HG02981 (cell line): ENCODE measurements around the gene TMEM181.
"Not testable (repeated sequence)": the region's sequence is repeated elsewhere in the genome, so short reads cannot be mapped to it uniquely, and the experiment has no call there.

Experiments used
- ATAC-seq: cut with Tn5 transposase; IDR thresholded peaks from one replicate; pipeline ENCODE4 v1.9.1; 2021; ENCODE audit warnings: mild to moderate bottlenecking, moderate library complexity; ENCODE audit not compliant: unreplicated experiment

Gene TMEM181

DNA sequence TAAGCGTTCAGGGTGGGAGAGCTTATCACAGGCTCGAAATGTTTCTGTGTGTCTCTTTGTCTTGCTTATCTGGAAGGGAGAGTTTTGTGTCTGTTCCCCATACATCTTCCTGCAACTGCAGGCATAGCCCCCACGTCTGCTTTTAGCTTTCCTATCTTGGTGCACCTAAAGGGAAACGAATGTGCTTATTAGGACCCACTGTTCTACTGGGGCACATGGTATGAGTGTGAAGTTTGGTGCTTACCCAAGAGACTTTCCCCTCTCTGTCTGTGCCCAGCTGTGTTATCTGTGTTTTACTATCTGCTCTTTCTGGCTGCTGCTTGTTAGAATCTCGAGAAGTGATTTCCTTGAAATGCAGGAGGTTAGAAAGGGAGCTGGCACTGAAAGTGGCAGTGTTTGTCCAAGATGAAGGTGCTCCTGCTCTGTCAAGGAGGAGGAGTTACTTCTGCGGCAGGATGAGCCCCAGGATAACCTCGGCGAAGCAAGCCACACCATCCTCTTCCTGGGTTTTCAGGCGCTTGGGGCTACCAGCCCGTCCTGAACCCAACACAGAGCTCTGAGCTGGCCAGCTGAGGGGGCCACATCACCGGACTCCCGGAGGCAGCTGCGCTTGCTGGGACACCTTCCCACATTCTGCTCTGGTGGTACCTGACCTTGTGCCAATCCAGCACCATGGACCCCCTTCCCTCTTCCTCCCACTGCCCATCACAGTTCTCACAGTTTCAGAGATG, 61.2 kb downstream of the TMEM181 start:
- no peak for ATAC-seq

DNA sequence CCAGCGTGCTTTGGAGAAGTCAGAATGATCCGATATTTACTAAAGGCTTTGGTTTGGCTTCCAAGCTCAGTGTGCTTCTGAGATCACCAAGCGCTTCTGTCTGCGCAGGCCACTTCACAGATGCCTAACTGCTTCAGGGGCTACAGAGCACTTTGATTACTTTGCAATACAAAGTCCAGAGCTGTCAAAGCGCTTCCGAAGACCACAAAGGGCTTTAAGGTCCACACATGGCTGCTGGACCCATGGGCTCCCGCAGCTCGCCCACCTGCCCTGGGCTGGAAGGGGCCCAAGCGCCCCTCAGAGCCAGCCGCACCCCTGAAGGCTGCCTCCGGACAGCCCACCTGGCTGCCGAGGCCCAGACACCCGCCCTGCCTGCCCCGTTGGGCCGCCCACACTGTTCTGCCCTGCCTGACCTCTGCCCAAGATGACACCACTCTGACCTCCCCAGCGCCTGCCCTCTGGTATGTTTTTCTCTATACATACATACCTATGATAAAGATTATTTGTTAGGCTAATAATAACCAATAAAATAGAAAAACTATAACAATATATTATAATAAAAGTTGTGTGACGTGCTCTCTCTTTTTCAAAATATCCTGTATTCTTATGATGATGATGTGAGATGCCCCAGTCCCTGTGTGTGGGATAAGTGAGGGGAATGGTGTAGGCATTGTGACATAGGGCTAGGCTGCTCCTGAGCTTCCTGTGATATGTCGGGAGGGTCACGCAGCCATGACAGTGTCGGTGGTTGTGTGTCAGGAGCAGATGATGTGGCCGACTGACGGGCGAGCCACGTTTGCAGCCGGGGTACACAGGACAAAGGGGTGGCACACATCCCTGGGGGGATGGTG, 62.0 kb downstream of the TMEM181 start:
- no peak for ATAC-seq

DNA sequence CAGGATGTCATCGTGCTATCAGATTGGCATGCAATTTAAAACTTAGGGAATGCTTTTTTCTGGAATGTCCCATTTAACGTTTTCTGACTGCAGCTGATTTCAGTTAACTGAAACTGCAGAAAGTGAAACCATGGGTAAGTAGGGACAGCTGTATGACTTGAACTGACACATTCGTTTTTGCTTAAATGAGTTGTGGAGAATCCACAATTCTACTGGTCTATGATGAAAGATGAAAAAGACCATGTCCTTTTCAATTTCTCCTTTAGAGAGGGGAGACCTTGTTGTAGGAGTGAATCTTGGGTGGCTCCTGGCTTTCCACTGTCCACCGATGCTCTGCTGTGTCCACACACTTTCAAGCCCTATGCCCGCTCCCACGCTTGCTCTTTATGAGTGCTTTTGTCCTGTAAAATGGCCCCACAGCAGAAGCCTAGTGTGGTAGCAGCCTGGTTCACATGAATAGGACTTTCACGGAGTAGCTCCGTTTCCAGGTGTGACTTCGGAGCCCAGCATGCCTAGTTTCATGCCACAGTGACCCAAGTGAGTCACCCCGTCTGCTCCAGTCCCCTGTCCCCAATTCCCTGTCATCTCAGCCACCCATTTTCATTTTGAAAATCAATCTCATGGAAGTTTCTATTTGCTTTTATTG, 62.8 kb downstream of the TMEM181 start:
- no peak for ATAC-seq

DNA sequence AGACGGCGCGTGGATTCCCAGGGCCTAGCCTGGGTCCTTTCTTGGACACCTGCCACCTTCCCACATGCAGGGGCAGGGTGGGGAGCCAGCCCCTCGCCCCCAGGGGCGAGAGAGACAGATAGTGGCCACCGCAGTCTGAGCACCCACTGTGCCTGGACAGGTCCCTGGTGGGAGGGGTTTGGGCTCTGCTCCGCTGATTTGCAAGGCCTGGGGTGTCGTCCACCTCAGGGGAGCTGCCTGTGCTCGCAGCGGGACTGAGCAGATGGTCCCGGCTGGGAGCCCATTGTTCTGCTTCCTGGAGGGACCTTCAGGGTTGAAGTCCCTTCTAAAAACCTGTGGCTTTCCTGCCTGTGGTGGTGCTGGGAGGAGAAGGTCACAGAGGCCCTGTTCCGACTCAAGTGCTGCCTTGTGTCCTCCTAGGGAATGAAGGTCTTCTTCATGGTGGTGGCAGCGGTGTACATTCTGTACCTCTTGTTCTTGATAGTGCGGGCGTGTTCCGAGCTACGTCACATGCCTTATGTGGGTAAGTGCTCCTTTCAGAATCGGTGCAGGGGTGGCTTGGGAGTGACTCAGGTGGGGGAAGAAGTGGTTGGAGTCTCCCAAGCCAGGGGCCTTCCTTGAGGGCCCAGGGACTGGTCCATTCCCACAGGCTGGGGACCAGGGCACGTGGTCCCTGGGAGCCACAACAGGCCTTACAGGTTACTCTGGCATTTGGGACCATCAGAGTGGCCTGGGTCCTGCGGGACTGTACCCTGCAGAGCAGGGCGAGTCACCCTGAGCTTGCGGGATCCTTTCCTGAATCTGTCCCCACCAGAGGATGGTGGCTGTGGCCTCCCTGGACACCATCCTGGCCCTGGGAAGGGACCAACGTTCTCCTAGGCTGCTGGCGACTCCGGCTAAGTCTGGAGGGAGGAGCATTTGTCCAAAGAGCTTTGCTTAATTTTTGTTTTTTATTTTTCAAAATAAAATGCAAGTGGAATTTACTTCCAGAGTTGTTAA, 65.1 kb downstream of the TMEM181 start:
- ATAC-seq, result no peak

DNA sequence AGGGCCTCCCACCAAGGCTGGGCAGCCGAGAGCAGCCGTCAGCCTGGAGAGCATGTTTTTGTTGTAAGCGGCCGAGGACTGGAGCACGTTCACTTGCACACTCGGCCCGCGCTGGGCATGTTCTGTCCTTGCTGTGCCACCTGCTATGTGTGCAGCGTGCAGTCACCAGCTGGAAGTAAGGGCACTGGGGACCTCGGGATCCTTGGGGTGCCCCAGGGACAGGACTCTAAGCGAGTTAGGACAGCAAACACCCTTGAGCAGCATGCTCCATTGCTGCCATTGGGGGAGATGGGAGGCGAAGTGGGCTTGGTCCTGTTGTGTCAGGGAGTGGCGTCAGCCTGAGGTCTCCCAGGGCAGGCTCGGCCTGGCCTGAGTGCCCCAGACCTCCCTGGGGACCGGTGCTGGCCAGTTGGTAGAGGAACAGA, 66.0 kb downstream of the TMEM181 start:
- ATAC-seq, result no peak

DNA sequence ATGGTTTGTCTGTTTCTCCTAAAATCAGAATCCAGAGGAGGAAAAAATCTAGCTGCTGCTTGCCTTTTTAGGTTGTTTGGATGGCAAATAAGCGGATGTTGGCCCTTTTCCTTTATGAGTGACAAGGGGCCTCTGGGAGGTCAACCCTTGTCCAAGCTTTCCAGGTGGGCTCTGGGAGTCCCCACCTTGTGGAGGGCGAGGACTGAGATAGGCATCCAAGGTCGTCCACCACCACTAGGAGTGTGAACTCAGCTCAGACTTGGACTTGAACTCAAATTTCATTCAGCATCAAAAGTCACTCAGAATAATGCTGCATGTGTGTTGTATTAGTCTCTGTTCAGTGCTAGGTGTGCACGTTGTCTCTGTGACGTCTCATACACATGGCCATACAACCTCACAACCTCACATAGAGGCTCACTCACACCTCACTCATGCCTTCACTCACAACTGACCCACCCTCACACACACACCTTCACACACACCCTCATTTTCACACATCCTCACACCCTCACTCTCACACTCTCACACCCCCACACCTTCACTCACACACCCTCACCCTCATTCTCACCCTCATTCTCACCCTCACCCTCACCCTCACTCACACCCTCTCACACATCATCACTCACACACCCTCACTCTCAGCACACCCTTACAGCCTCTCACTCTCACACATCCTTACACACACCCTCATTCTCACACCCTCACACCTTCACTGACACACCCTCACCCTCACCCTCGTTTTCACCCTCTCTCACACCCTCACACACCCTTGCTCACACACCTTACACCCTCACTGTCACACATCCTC, 66.7 kb downstream of the TMEM181 start:
- no peak for ATAC-seq

DNA sequence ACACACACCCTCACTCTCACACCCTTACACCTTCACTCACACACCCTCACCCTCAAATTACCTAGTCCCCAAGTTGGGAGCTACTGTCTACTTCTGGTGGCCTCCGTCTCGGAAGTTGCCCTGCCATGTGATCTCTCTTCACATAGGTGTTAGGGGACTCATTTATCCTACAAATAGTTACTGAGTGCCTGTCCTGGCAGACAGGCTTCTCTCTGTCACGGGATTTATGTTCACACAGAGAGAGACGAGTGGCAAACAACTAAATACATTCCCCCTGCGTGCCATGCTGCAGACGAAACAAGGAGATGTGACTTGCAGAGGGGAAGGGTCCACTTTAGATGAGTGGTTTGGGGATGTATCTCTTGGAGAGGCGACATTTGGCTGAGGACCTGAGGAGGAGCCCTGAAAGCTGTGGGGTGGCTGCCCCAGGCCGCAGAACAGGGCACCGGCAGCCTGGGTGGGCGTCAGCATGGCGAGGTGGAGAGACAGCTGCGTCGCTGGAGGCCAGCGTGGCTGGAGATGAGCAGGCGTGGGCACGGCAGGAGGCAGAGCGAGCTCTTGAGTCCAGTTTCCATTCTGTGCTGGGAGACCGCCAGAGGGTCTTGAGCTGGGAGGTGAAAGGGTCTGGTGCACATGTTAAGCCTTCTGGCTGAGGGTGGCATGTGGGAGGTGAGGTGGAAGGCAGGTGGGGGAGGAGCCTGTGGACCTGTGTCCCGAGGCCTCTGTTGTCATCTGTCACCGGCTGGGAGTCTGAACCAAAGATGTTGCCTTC, 67.5 kb downstream of the TMEM181 start:
- ATAC-seq, result no peak

DNA sequence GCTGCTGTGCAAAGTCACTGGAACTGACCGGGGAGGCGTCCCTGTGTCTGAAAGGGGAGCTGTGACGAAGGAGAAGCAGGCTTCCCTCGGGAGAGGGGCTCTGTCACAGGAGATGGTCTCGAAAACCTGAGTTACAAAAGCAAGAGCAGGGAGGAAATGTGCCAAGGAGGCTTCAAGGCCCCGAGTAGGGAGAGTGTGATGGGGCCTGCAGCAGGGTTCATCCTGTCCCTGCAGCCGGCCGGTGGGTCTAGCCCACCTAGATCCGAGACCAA, 68.0 kb downstream of the TMEM181 start:
- ATAC-seq, result no peak

DNA sequence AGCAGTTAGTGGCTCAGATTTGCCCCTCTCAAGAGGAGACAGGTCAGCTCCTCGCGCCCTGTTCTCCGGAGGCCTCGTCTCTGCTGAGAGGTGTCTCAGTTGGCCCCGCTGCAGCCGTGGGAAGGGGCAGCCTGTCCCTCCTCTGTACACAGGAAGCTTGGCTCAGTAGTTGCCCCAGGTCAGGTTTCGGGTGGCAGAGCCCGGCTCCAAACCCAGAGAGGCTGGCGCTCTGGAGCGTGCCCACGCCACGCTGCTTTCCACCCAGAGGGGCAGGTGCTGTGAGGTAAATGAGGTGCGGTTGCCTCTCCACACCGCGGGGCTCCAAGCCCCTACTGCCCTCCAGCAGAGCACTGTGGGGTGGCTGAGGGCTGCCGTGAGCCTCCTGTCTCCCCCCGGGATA, 68.7 kb downstream of the TMEM181 start:
- ATAC-seq, result no peak

DNA sequence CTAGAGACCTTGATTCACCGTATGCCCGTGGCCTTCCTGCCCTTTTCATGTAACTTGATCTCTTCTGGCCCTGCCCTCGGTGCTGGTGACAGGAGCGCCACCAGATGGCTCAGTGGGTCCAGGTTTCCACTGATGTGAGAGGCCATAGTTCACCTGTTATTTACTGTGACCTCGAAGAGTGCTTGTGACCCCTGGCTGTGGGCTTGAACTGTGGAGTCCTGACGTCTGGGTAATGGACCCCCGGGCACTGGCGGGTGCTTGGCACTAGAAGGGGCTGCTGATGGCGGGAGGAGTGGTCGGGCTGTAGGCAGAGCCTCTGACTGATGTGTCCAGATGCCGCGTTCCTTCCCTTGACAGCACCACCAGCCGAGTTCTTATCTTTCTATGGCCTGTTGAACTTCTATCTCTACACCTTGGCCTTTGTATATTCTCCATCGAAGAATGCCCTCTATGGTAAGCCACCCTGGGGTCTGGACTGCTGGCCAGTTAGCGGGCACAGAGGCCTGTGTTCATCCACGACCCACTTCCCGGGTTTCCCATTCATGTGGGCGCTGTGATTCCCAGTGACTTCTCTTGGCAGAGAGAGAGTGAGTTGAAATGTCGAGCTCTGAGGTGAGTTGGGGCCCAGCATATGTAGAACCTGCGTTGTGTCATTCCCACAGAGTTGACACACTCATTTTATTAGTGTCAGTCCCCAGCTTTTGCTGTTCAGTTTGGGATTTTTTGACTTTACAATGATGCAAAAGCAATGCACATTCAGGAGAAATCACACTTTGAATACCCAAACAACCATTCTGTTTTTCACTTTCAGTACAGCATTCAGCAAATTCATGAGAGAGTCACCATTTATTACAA, 69.7 kb downstream of the TMEM181 start:
- no peak for ATAC-seq

DNA sequence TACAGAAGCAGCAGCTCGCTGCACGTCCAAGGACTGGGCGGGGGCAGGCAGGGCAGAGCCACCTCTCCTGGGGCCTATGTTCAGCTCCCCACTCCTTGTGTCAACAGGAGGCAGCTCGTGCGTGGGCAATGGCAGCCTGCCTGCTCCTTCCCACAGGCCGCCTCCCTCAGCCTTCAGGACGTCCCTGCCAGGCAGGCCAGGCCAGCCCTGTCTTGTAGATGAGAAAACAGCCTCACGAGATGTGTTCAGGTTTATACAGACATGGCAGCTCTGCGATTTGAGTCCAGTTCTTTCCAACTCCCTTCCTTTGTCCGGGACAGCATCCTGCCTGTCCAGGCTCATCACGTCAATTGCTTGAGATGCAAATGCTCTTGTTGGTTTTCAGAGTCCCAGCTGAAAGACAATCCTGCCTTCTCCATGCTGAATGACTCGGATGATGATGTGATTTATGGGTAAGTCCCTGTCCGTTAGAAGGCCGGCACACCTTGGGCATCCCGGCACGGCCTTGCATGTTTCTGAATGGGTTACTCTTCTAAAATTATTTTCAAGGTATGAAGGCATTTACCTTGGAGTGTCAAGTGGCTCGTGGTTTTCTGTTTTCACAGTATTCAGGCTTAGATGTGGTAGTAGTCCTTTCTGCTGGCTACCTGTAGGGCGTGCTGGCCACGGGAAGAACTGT, 71.2 kb downstream of the TMEM181 start:
- no peak for ATAC-seq

DNA sequence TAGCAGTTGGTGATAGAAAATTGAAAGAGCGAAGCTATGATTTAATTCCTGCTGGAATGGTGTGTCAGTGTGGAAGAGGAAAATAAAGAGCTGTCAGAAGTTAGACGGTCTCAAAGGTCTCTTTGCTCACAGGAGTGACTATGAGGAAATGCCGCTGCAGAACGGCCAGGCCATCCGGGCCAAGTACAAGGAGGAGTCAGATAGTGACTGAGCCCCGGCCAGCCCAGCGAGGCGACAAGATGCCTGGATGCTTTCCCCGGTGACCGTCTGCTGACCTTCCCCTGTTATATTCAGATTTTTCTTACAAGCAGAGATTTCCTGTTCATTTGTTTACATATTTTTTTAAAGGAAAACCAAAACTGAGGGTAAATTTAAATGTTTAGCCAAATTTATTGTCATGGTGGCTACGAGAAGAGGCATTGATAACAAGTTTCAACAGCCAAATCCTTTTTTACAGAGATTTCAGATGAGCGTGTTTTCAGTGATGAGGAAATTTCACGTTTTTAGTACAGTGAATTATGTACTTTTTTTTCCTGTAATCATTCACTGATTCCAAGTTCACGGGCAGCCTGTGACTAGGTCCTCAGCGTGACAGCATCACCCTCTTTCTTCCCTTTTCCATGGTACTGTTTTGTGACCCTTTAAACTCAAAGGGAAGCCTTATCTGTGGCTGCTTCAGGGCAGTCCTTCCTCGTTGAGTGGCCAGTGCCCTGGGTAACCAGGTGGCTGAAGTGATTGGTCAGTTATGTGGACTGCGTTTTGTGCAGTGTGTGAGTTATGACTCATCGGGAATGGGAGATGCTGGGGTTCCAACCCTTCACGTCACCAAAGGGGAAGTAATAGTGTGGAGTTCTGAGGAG, 72.0 kb downstream of the TMEM181 start:
- no peak for ATAC-seq

DNA sequence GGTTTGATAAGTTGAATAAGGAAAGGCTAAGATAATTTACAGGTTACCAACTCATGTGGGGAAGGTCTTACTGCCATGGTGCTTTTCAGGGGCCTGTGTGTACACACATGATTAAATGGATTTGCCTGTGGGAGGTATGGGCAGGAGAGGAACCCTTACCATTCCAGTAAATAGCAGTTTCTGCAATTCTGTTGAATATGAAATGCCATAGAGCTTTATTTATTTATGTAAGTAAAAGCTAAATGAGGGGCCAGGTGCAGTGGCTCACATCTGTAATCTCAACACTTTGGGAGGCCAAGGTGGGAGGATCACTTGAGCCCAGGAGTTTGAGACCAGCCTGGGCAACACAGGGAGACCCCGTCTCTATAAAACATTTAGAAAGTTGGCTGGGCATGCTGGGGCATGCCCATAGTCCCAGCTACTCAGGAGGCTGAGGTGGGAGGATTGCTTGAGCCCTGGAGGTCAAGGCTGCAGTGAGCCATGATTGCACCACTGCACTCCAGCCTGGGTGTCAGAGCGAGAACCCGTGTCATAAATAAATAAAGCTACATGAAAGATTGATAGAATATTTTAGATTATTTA, 72.7 kb downstream of the TMEM181 start:
- ATAC-seq, result not testable (repeated sequence)

DNA sequence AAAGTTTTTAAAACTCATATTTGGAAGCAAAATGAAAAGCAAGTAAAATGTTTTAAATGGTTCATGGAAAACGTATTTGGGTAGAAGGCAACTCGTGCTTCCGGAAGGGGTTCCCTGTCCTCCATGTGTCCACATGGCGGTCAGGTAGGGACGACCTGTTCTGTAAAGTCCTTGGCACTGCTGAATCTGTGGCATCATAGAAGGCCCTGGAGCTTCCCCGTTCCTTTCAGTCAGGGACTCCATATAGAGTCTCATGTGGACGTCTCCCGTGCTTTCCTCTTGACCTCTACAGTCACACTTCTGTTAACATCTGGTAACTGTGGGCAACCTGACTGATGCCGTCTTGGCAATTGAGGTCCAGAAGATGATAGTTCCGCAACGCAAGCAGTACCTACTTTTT, 73.2 kb downstream of the TMEM181 start:
- ATAC-seq, result no peak

DNA sequence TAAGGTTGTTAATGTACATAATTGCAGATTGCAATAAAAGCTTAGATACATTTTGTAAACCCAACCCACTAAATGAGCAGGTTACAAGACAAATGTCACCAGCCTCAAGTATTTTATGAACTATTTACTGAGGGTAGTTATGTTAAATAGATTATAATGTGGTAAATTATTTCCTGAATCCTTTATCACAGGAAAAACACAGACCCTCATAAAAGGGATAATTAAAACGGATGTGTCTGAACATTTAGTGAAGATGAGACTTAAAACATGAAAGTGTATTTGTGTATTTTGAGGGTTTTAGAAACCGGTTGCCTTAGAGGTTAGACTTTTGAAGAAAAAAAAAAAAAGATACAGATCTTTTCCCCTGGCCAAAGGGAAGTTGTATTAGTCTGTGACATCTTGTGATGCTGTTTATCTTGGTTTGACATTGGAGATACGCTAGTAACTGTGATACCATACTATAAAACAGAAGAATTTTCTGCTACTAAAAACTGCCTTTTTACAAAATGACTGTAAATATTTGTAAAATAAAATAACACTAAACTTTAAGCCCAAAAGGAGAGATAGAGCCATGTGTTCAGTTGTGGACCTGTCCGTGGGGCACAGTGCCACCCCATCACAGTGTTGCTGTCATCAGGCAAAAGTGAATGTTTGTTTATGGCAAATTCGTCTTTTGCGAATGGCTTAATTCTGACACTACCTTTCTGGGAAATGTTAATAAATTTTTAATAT, 75.0 kb downstream of the TMEM181 start:
- no peak for ATAC-seq
